Activated CD8-positive, alpha-beta memory T cell treated with anti-CD3 and anti-CD28 coated beads for 1 hour (primary cell): ENCODE data around the gene TOM1.
"Not testable (repeated sequence)": the region's sequence is repeated elsewhere in the genome, so short reads cannot be mapped to it uniquely, and the experiment has no call there.

Experiments
- DNase-seq, 2 donors: peaks; one replicate each; pipeline ENCODE4 v3.0.0-alpha.2; 2020; ENCODE audit warnings: low read depth in 1 of 2; ENCODE audit errors: extremely low read depth in 1 of 2

Gene TOM1

DNA sequence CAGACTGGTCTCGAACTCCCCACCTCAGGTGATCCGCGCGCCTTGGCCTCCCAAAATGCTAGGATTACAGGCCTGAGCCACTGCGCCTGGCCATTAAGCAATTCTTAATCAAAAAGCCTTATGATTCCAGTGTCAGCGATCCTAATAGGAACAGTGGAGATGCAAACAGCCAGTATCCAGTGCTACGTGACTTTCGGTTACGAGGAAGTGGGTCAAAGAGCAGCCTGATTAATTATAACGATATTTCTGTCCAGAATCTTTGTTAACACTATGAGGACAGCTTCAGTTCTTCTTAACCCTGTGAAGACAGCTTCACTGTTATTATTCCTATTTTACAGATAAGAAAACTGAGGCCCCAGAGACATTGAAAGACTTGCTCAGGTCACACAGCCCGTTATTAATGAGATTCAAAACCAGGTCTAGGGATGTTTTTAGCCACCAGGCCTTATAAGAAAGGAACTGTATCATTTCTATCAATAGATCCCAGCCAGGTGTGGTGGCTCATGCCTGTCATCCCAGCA, 63.9 kb downstream of the TOM1 start:
- no peak for DNase-seq

DNA sequence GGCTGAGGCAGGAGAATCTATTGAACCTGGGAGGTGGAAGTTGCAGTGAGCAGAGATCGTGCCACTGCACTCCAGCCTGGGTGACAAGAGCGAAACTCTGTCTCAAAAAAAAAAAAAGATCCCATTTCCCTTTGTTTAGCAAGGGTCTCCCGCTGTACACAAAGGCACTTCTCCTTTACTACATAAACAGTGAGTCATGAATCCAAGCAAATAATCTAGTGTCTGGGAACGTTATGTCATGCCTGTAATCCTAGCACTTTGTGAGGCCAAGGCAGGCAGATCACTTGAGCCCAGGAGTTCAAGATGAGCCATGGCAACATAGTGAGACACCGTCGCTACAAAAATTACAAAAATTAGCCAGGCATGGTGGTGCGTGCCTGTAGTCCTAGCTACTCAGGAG, 64.5 kb downstream of the TOM1 start:
- not testable (repeated sequence) for DNase-seq

DNA sequence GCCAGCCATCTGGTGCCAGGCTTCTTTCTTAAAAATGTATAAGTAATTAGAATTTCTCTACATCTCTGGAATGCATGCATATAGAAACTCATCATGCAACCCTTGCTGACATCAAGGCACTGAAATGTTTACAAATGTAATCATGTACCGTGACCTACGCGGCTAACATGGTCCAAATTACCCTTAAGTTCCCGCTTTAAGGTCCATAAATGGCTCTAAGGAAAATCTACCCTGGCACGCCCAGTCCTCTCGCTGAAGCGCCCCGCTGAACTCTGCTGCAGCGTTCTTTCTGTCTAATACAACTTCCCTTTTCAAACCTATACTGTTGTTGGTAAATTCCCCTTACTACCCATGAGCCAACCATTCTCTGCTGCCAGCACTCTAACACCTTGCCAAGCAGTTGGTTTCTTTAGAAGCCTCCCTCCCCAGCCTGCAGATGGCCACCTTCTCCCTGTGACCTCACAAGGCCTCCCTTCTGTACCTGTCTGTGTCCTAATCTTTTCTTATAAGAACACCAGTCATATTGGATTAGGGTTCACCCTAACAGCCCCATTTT, 67.7 kb downstream of the TOM1 start:
- no peak for DNase-seq

DNA sequence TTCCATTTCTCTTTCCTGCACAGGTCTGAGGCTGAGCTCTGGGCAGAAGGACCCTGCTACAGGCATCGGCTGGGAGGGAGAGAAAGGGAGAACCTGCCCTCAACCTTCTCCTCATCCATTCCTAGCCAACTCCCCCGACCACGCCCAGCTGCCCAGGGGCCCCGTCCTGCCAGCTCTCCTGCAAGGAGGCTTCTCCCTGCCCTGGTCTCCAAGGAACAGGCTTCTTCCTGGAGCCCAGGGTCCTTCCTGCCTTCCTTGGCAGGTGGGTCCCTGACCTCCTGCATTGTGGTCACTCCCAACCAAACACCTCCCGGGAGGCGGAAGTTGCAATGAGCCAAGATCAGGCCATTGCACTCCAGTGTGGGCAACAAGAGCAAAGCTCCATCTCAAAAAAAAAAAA, 68.7 kb downstream of the TOM1 start:
- DNase-seq, result no peak

- DNase-seq, result no peak
Measured at GRCh38 chr22:35369996-35370395, 70.3 kb downstream of the TOM1 start.

DNA sequence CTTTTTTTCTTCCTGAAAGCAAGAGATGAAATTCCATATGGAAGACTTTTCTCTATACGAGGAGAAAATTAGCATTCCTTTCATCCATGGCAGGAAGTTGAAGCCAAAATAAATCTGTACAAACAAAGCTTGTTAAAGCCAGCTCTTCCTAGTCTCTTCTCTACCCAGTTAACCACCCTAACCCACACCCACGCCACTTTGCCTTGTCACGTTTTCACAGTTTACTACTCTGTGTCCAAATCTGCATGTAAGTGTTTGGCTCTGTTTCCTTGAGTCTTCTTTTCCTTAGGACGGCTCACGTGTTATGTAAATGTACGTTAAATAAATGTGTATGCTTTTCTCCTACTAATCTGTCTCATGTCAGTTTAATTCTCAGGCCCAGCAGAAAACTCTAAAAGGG, 74.1 kb downstream of the TOM1 start:
- DNase-seq, result no peak

DNA sequence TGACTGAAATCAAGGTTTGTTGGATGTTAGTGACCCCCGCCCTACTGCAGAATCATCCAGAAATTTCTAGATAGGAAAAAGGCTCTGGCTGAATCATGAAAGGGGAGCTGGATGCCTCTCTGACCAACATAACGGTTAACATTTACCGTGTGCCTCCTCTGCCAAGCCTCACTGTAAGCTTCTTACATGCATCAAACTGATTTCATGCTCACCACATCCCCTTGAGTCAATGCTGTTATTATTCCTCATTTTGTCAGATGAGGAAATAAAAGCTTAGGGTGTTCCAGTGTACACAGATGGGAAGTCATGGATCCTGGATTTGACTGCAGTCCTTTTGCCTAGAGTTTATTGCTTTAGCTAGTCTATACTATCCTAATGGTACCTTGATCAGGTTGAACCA, 75.3 kb downstream of the TOM1 start:
- DNase-seq, result no peak

- no peak for DNase-seq
Measured at GRCh38 chr22:35375526-35375925, 75.8 kb downstream of the TOM1 start.

DNA sequence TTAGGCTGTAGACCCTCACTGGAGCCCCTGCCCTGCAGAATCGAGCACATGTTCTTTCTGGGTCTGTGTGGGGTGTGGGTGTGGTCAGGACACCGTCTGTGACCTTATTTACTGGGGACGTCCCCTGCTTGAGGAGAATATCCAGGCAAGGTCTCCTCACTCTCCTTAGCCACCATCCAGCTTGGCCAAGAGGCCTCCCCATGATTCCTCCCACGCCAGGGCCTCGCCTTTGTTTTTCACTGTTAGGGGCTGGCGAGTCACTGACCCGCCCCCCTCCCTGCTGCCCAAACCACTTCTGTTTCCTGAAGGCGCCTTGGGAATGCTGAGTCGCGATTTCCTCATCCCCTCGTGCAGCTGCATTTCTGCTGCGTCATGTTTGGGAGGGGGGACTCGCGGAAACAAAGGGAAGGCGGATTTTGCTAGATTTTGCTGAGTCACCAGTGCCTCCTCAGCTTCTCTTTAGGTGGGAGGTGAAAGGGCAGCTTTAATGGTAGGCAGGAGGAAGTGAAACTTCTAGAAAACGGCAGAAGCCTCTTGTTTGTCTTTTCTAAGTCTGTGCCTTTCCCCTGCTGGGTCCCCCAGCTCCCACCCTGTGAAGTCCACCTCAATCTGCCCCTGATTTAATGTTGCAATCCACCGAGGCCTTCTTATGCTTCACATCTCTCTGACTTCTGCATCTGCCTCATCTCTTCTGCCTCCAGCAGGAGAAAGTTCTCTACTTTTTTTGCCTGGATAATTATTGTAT, 77.2 kb downstream of the TOM1 start:
- DNase-seq, result no peak

GRCh38 chr22:35377735-35378134, 78.0 kb downstream of the TOM1 start:
- DNase-seq, result no peak

- DNase-seq, result no peak
Measured at GRCh38 chr22:35378621-35379020, 78.9 kb downstream of the TOM1 start.

DNA sequence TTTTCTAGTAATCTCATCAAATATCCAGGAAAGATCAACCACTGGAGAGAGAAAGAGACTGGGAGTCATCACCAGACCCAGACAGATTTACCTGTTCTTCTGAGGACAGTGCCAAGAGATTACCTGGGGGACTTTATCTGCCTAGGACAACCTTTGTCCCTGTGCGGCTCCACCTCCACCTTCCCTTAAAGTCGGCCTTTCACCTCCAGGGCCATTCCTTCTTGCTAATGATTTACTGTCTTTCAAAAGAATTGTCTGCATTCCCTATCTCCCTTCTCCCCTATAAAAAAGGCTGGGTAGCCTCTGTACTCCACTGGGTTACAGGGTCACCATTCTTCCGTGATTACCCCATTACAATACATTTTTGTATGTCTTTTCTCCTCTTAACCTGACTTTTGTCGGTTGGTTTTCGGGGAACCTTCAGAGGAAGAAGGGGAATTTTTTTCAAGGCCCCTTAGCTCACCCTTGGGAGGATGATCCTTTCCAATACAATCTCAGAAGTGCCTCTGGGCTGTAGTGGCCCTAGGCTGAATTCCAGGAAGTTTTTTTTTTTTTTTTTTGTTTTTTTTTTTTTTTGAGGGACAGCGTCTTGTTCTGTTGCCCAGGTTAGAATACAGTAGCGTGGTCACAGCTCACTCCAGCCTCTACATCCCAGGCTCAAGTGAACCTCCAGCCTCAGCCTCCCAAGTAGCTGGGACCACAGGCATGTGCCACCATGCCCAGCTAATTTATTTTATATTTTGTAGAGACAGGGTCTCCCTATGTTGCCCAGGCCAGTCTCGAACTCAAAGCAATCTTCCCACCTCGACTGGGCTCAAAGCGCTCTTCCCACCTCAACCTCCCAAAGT, 79.7 kb downstream of the TOM1 start:
- no peak for DNase-seq

- no peak for DNase-seq
Measured at GRCh38 chr22:35380013-35380412, 80.3 kb downstream of the TOM1 start.

DNA sequence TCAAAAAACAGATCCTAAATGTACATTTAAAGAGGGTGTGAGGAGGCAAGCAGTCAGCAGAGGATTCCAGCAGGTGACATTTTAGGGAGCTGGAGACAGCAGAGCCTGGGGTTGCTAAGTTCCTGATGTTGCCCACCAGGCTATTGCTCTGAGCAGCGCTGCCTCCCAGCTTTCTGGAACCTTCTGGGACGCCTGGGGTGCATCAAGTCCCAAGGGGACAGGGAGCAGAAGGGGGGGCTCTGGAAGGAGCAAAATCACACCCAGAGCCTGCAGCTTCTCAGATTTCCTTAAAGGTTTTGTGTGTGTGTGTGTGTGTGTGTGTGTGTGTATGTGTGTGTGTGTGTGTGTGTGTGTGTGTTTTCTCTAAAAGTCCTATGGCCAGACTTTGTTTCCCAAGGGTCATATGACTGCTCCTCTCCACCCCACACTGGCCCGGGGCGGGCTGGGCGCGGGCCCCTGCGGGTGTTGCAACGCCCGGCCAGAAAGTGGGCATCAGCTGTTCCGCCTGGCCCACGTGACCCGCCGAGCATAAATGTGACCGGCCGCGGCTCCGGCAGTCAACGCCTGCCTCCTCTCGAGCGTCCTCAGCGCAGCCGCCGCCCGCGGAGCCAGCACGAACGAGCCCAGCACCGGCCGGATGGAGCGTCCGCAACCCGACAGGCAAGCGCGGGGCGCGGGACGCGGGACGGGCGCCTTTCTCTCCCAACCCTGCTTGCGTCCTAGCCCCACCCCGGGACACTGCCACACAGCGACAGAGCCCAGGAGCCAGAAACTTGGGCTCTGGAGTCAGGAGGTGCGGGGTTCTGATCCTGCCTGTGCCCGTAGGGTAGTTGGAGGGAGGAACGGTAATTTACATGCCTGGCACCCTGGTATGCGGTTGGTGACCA, 81.1 kb downstream of the TOM1 start, which contains the start of gene HMOX1:
Gene HMOX1 (plus strand): TSS at position 560 of the 887 bp plus-strand sequence. CDS start 78 bp downstream, at position 638.
- peak in 1 of 2 donors; percentile 28 for DNase-seq

GRCh38 chr22:35381424-35382009, 81.8 kb downstream of the TOM1 start:
- no peak for DNase-seq

DNA sequence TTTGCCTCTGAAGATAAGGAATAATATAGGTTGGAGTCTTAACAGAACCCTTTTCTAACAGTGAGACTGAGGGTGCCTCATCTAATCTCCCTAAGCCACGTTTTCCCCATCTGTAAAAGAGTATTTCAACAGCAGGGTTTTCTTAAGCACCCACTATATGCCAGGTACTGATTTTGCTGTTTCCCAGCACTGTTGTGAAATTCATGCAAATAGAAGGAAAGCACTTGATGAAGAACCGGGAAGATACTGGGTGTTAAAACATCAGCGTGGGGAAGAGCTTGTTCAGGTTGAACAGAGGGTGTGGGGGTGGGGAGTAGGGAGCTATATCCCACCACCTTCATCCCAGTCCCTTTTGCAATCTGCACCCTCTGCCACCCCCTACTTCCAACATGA, 84.0 kb downstream of the TOM1 start:
- no peak for DNase-seq

GRCh38 chr22:35384527-35384926, 84.8 kb downstream of the TOM1 start:
- no peak for DNase-seq

GRCh38 chr22:35384975-35385588, 85.4 kb downstream of the TOM1 start:
- no peak for DNase-seq

DNA sequence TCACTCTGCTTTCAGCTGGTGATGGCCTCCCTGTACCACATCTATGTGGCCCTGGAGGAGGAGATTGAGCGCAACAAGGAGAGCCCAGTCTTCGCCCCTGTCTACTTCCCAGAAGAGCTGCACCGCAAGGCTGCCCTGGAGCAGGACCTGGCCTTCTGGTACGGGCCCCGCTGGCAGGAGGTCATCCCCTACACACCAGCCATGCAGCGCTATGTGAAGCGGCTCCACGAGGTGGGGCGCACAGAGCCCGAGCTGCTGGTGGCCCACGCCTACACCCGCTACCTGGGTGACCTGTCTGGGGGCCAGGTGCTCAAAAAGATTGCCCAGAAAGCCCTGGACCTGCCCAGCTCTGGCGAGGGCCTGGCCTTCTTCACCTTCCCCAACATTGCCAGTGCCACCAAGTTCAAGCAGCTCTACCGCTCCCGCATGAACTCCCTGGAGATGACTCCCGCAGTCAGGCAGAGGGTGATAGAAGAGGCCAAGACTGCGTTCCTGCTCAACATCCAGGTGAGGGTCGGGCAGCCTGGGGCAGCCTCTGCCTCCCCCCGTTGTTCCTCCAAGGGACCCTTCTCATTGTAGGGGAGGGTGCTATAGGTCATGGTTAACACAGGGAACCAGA, 87.1 kb downstream of the TOM1 start:
- no peak for DNase-seq
